Ishikawa (cell line): Measurements from ENCODE around the gene ELMO1.

Experiments
- CEBPB ChIP-seq: IDR thresholded peaks from 2 replicates; pipeline ENCODE4 v1.6.1; 2012
- CREB1 ChIP-seq: IDR thresholded peaks from 2 replicates; pipeline ENCODE4 v1.6.1; 2012; ENCODE audit warnings: low read depth
- EGR1 ChIP-seq: IDR thresholded peaks from 2 replicates; pipeline ENCODE4 v1.6.1; 2012
- EP300 ChIP-seq: IDR thresholded peaks from 2 replicates; pipeline ENCODE4 v1.6.1; 2012; ENCODE audit warnings: borderline replicate concordance
- FOXM1 ChIP-seq: IDR thresholded peaks from 2 replicates; pipeline ENCODE4 v1.6.1; 2012; ENCODE audit warnings: low read depth, borderline replicate concordance
- MAX ChIP-seq: IDR thresholded peaks from 2 replicates; pipeline ENCODE4 v1.6.1; 2012
- NFIC ChIP-seq: IDR thresholded peaks from 2 replicates; pipeline ENCODE4 v1.6.1; 2012
- RAD21 ChIP-seq: IDR thresholded peaks from 2 replicates; pipeline ENCODE4 v1.6.1; 2012; ENCODE audit warnings: low read depth
- REST ChIP-seq: IDR thresholded peaks from 2 replicates; pipeline ENCODE4 v1.6.1; 2012; ENCODE audit warnings: low read depth, mild to moderate bottlenecking
- TAF1 ChIP-seq: IDR thresholded peaks from 2 replicates; pipeline ENCODE4 v1.6.1; 2012; ENCODE audit warnings: low read depth, mild to moderate bottlenecking
- TCF12 ChIP-seq: IDR thresholded peaks from 2 replicates; pipeline ENCODE4 v1.6.1; 2012; ENCODE audit warnings: low read depth
- TEAD4 ChIP-seq: IDR thresholded peaks from 2 replicates; pipeline ENCODE4 v1.6.1; 2012
- USF1 ChIP-seq: IDR thresholded peaks from 2 replicates; pipeline ENCODE4 v1.6.1; 2012
- YY1 ChIP-seq: IDR thresholded peaks from 2 replicates; pipeline ENCODE4 v1.6.1; 2012; ENCODE audit warnings: low read depth
- ZBTB7A ChIP-seq: IDR thresholded peaks from 2 replicates; pipeline ENCODE4 v1.6.1; 2012; ENCODE audit warnings: low read depth

ELMO1 gene

GRCh38 chr7:37448636-37449361 lies at the start of gene ELMO1:
Gene ELMO1, minus strand, starts transcription at chr7:37448864. Its CDS starts 106,174 bp downstream, at chr7:37342690.
- TF ChIP-seq NFIC (no peak), USF1 (no peak), TAF1 (no peak), REST (no peak), CREB1 (no peak), FOXM1 (no peak), YY1 (no peak), TEAD4 (no peak), ZBTB7A (no peak), TCF12 (no peak), MAX (no peak), CEBPB (no peak)

GRCh38 chr7:37497576-37497975 lies 48.9 kb upstream of the ELMO1 start:
- no peak for TF ChIP-seq RAD21
- no peak for TF ChIP-seq EP300
- no peak for TF ChIP-seq ZBTB7A
- TF ChIP-seq YY1, result no peak
- TF ChIP-seq MAX, result no peak
- TF ChIP-seq NFIC, result no peak
- TF ChIP-seq TAF1, result no peak
- TF ChIP-seq CEBPB, result no peak
- no peak for TF ChIP-seq FOXM1
- no peak for TF ChIP-seq TEAD4
- no peak for TF ChIP-seq USF1
- no peak for TF ChIP-seq EGR1
- no peak for TF ChIP-seq REST
- no peak for TF ChIP-seq CREB1
- no peak for TF ChIP-seq TCF12

- TF ChIP-seq TAF1, result no peak
- no peak for TF ChIP-seq CREB1
- no peak for TF ChIP-seq USF1
- no peak for TF ChIP-seq FOXM1
- no peak for TF ChIP-seq TEAD4
- TF ChIP-seq MAX, result no peak
- TF ChIP-seq EP300, result no peak
- TF ChIP-seq EGR1, result no peak
- TF ChIP-seq TCF12, result no peak
These were observed 47.0 kb upstream of the ELMO1 start for GRCh38 chr7:37495574-37496184.

GRCh38 chr7:37494926-37495325 lies 46.3 kb upstream of the ELMO1 start:
- TF ChIP-seq MAX, result no peak
- no peak for TF ChIP-seq USF1
- TF ChIP-seq YY1, result no peak
- TF ChIP-seq TAF1, result no peak
- no peak for TF ChIP-seq RAD21
- TF ChIP-seq TCF12, result no peak
- no peak for TF ChIP-seq ZBTB7A
- TF ChIP-seq NFIC, result no peak
- TF ChIP-seq REST, result no peak
